Nephron progenitor cell (in vitro differentiated cells): Measurements from ENCODE around the gene RAB34.

Experiments
- DNase-seq: peaks from one replicate; pipeline ENCODE4 v3.0.0; 2021
- H3K27ac Mint-ChIP-seq: 2 replicates; pipeline ENCODE4 v1.8.0; 2021; ENCODE audit warnings: mild to moderate bottlenecking, moderate library complexity, mixed read lengths
- H3K27me3 Mint-ChIP-seq: 2 replicates; pipeline ENCODE4 v1.8.0; 2021; ENCODE audit warnings: mild to moderate bottlenecking, low read depth, mixed read lengths; ENCODE audit not compliant: poor library complexity
- H3K36me3 Mint-ChIP-seq: 2 replicates; pipeline ENCODE4 v1.8.0; 2021; ENCODE audit warnings: low read depth, mixed read lengths
- H3K4me1 Mint-ChIP-seq: 2 replicates; pipeline ENCODE4 v1.8.0; 2021; ENCODE audit warnings: mixed read lengths
- H3K4me3 Mint-ChIP-seq: 2 replicates; pipeline ENCODE4 v1.8.0; 2021; ENCODE audit warnings: mild to moderate bottlenecking, moderate library complexity, mixed read lengths
- H3K9me3 Mint-ChIP-seq: 2 replicates; pipeline ENCODE4 v1.8.0; 2021; ENCODE audit warnings: mild to moderate bottlenecking, moderate library complexity, mixed read lengths
- CTCF ChIP-seq: fragments of 200-600 bp; sonication (generic); IDR thresholded peaks from 2 replicates; pipeline ENCODE4 v1.5.0; 2021; ENCODE audit warnings: antibody characterized with exemption

Gene RAB34

DNA sequence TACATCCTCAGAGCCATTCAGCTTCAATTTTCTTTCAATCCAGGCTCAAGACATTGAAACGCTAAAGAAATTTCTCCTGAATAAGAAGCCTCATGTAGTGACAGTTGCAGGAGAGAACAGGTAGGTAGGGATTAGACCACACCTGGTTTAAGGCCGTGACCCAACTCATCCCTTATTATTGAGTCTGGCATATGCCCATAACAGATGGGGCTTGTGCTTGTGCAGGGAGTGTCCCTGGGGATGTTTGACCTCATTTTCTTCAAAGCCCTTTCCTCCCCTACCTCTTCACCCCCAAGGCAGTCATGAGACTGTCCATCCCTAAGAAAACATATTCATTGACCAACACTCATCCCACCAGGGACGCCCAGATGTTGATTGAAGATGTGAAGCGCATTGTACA lies 31.4 kb downstream of the RAB34 start:
- Mint-ChIP-seq H3K36me3 (peaks cover 90% of the 10 kb centered on the region), H3K27ac (peak overlapping the region; percentile 63), H3K27me3 (no peaks in the 10 kb centered on the region), H3K9me3 (no peaks in the 10 kb centered on the region), H3K4me3 (no peak overlapping the region), H3K4me1 (no peaks in the 10 kb centered on the region)
- no peak for DNase-seq
- TF ChIP-seq CTCF, result no peak

DNA sequence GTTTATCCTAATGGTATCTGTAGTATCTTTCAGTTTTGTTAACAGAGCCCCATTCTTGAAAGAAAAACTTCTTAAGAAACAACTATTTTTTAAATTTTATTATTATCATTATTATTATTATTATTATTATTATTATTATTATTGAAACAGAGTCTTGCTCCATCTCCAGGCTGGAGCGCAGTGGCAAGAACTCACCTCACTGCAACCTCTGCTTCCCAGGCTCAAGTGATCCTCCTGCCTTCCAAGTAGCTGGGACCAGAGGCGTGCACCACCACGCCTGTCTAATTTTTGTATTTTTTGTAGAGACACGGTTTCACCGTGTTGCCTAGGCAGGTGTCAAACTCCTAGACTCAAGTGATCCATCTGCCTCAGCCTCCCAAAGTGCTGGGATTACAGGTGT lies 32.3 kb downstream of the RAB34 start:
- H3K36me3 Mint-ChIP-seq, result peaks cover 86% of the 10 kb centered on the region
- no peak for DNase-seq
- no peak overlapping the region for H3K27ac Mint-ChIP-seq
- H3K4me1 Mint-ChIP-seq, result no peaks in the 10 kb centered on the region
- H3K27me3 Mint-ChIP-seq, result no peaks in the 10 kb centered on the region
- H3K4me3 Mint-ChIP-seq, result no peak overlapping the region
- no peak for TF ChIP-seq CTCF
- H3K9me3 Mint-ChIP-seq, result no peaks in the 10 kb centered on the region

DNA sequence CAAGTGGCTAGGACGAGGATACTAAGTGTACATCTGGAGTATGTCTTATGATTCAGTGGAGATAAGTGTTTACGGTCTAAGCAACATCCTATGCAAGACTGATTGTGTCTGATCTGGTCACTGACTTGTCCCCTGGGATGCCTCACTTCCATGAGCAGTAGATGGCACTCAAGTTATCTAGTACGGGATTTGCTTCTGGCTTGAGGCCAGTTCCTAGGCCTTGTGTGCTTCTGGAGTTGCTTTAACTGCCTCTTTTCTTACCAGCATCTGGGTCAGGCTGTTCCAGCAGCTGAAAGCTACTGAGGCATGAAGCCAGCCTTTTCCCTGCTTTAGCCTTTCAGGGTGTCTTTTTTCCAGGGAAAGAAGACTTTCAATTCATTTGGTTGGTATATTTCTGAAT lies 32.7 kb downstream of the RAB34 start:
- H3K36me3 Mint-ChIP-seq, result peaks cover 82% of the 10 kb centered on the region

DNA sequence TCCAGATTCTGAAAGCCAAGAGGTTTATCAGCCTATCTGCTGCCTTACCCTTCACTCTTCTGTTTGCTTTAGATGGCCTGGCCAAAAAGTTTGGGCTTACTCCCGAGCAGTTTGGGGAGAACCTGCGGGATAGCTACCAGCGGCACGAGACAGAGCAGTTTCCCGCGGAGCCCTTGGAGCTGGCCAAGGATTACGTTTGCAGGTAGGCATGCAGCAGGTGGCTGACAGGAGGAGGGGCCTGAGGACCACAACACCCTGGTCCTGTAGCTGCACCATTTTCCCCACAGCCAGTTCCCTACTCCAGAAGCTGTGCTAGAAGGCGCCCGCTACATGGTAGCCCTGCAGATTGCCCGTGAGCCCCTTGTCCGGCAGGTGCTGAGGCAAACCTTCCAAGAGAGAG lies 35.0 kb downstream of the RAB34 start:
- Mint-ChIP-seq H3K4me1 (no peaks in the 10 kb centered on the region), H3K36me3 (peaks cover 77% of the 10 kb centered on the region), H3K27ac (peak overlapping the region; percentile 29), H3K9me3 (no peaks in the 10 kb centered on the region), H3K4me3 (no peak overlapping the region), H3K27me3 (no peaks in the 10 kb centered on the region)
- DNase-seq, result no peak
- no peak for TF ChIP-seq CTCF

More for the DNA sequence above, 32.7 kb downstream of the RAB34 start:
- TF ChIP-seq CTCF, result no peak
- Mint-ChIP-seq H3K9me3 (no peaks in the 10 kb centered on the region), H3K4me3 (no peak overlapping the region), H3K27me3 (no peaks in the 10 kb centered on the region), H3K4me1 (no peaks in the 10 kb centered on the region), H3K27ac (peak overlapping the region; percentile 14)
- DNase-seq, result no peak

DNA sequence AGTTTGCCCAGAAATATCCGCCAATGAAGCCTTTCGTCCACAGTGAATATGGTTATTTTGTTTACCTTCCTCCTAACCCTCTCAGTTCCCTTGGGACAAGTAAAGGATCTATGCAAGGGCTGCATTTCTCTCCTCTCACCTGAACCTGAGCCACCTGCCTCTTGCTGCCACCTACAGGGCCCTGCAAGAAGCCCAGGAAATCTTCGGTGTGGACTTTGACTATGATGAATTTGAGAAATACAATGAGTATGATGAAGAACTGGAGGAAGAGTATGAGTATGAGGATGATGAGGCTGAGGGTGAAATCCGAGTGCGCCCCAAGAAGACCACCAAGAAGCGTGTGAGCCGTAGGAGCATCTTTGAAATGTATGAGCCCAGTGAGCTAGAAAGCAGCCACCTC lies 41.7 kb downstream of the RAB34 start:
- no peak for TF ChIP-seq CTCF
- no peak overlapping the region for H3K4me3 Mint-ChIP-seq
- peaks cover 2% of the 10 kb centered on the region for H3K27me3 Mint-ChIP-seq
- H3K4me1 Mint-ChIP-seq, result no peaks in the 10 kb centered on the region
- H3K36me3 Mint-ChIP-seq, result peaks cover 64% of the 10 kb centered on the region
- no peak for DNase-seq
- no peak overlapping the region for H3K27ac Mint-ChIP-seq
- no peaks in the 10 kb centered on the region for H3K9me3 Mint-ChIP-seq

- Mint-ChIP-seq H3K36me3 (peaks cover 67% of the 10 kb centered on the region), H3K9me3 (no peaks in the 10 kb centered on the region), H3K27ac (peak overlapping the region; percentile 66), H3K4me1 (no peaks in the 10 kb centered on the region), H3K27me3 (peaks cover 2% of the 10 kb centered on the region), H3K4me3 (no peak overlapping the region)
- no peak for TF ChIP-seq CTCF
- no peak for DNase-seq
Measured at GRCh38 chr17:28675490-28675889, 42.2 kb downstream of the RAB34 start.
